ENCODE results near the gene PTPRJ.

DNA sequence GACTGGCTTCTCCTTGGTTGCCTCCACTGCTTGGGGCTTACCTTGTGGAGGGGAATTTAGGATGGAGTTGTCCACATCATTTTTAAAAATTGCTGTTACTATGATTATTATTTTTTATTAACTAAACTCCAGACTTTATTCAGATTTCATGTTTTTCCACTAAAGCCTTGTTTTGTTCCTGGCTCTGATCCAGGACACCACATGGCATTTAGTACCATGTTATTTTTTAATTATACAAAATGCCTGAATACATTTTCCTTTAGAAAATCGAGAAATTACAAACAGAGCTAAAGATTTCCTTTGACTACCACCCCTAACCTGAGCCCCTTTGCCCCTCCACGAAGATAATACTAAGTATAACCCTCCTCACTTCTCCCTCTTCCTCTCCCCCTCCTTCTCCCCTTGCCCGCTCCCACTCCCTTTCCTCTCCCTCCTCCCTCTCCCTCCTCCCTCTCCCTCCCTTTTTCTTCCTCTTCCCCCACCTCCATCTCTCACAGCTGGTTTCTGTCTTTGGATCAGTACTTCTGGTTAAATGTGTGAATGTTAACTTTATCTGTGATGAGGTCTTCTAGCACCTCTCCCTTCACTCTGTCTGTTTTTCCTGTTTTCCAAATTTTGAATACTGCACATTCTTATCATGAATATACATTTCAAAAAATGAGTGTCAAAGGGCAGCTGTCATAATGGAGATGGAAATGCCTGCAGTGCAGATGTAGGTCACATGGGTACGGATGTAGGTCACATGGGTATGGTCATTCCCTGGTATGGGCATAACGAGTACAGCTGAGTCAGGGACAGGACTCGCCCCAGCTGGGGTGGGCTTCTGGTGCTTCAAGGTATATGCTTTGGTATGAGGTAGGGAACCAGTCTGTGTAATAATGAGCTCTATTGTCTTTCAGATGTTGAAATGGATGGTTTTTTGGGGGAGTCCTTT, 181.9 kb downstream of the PTPRJ start:
- TF ChIP-seq, protein P1, sequence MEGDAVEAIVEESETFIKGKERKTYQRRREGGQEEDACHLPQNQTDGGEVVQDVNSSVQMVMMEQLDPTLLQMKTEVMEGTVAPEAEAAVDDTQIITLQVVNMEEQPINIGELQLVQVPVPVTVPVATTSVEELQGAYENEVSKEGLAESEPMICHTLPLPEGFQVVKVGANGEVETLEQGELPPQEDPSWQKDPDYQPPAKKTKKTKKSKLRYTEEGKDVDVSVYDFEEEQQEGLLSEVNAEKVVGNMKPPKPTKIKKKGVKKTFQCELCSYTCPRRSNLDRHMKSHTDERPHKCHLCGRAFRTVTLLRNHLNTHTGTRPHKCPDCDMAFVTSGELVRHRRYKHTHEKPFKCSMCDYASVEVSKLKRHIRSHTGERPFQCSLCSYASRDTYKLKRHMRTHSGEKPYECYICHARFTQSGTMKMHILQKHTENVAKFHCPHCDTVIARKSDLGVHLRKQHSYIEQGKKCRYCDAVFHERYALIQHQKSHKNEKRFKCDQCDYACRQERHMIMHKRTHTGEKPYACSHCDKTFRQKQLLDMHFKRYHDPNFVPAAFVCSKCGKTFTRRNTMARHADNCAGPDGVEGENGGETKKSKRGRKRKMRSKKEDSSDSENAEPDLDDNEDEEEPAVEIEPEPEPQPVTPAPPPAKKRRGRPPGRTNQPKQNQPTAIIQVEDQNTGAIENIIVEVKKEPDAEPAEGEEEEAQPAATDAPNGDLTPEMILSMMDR (IDR thresholded peaks at IDR 0.05; ENCODE audit: poor library complexity, severe bottlenecking): no peak
- TF ChIP-seq EP300 (conservative IDR thresholded peaks at IDR 0.05; ENCODE audit: poor library complexity, severe bottlenecking): no peak
- no peak for TF ChIP-seq POLR2AphosphoS5 (IDR thresholded peaks at IDR 0.05)
- TF ChIP-seq, protein P2, sequence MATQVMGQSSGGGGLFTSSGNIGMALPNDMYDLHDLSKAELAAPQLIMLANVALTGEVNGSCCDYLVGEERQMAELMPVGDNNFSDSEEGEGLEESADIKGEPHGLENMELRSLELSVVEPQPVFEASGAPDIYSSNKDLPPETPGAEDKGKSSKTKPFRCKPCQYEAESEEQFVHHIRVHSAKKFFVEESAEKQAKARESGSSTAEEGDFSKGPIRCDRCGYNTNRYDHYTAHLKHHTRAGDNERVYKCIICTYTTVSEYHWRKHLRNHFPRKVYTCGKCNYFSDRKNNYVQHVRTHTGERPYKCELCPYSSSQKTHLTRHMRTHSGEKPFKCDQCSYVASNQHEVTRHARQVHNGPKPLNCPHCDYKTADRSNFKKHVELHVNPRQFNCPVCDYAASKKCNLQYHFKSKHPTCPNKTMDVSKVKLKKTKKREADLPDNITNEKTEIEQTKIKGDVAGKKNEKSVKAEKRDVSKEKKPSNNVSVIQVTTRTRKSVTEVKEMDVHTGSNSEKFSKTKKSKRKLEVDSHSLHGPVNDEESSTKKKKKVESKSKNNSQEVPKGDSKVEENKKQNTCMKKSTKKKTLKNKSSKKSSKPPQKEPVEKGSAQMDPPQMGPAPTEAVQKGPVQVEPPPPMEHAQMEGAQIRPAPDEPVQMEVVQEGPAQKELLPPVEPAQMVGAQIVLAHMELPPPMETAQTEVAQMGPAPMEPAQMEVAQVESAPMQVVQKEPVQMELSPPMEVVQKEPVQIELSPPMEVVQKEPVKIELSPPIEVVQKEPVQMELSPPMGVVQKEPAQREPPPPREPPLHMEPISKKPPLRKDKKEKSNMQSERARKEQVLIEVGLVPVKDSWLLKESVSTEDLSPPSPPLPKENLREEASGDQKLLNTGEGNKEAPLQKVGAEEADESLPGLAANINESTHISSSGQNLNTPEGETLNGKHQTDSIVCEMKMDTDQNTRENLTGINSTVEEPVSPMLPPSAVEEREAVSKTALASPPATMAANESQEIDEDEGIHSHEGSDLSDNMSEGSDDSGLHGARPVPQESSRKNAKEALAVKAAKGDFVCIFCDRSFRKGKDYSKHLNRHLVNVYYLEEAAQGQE (IDR thresholded peaks at IDR 0.05; ENCODE audit: borderline replicate concordance): no peak
